GM12801 (cell line): Measurements from ENCODE around the gene SPEM2.

Source experiments
- TF ChIP-seq, protein P1 (sequence below): IDR thresholded peaks from one replicate; pipeline ENCODE4 v1.5.1; 2011; ENCODE audit warnings: control low read depth; ENCODE audit not compliant: insufficient read length; ENCODE audit errors: extremely low read depth

Gene SPEM2

DNA sequence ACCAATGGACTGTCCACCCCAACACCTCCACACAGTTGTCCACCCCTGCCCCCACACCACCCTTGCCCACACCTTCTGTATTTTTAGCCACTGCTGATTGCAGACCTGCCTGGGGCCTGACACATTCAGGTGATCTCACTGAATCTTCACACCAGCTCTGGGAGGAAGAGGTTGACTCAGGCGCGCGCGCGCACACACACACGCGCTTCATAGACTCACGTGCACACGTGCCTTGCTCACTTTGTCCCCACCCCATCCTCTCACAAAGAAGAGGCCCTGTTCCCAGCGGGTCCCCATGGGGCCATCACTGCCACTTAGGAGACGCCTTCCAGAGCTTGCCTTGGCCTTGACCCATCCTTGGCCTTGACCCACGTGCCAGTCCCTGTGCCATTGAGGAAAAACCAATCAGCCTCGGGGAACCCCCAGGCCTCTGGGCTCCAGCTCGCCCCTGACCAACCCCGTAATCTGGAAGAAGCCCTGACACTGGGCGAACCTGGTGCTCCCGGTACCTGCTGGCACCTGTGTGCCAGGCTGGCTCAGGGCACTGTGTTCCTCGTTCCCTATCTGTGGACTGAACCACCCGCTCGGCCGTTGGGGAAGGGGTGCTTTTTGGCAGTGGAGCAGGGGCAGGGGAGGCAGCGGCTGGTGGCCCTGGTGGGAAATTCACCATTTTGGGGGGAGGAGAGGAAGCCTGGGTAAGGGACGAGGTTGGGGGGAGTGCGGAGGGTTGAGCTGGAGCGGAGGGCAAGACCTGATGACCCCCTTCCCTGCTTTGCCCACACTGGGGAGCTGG, 14.6 kb upstream of the SPEM2 start:
- TF ChIP-seq, protein P1, sequence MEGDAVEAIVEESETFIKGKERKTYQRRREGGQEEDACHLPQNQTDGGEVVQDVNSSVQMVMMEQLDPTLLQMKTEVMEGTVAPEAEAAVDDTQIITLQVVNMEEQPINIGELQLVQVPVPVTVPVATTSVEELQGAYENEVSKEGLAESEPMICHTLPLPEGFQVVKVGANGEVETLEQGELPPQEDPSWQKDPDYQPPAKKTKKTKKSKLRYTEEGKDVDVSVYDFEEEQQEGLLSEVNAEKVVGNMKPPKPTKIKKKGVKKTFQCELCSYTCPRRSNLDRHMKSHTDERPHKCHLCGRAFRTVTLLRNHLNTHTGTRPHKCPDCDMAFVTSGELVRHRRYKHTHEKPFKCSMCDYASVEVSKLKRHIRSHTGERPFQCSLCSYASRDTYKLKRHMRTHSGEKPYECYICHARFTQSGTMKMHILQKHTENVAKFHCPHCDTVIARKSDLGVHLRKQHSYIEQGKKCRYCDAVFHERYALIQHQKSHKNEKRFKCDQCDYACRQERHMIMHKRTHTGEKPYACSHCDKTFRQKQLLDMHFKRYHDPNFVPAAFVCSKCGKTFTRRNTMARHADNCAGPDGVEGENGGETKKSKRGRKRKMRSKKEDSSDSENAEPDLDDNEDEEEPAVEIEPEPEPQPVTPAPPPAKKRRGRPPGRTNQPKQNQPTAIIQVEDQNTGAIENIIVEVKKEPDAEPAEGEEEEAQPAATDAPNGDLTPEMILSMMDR = no peak

DNA sequence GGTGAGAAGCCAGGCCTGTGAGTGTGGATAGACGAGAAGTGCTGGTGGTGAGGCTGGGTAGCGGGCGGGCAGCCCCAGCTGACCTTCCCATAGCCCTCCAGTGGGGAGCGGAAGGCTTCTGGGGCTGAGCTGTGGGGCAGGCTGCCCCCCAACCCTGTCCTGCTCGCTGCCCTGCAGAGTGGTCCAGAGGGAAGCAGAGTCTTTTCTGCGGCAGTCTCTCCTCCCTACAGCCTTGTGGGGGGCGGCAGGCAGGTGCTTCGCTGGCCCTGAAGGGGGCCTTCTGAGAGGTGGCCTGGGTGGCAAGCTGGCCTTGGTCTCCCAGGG, 14.0 kb upstream of the SPEM2 start:
- TF ChIP-seq, protein P1 = no peak

DNA sequence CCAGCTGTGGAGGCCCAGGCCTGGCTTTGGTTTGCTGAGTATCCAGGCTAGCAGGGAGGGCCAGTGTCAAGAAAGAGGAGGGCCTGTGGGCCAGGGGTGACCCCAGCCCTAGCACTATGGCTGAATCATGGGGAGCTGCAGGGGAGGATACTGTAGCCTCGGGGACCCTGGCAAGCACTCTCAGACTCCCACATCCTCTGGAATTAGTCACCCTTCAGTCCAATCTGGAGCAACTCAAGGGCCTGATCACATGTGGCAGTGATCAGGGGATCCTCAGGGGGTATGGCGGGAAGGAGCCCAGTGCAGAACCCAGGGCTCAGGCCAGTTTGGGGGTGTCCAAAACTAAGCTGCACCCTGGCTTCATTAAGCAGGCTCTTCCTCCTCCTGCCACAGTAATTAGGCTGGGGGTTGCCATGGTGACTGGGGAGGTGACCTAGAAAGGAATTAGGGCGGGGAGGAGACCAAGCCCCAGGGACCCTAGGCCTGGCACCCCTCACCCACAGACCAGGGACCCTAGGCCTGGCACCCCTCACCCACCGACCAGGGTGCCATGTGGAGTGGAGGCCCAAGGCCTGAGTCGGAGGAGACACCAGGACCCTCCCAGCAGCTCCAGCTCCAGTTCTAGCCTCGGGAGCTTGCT, 11.9 kb upstream of the SPEM2 start:
- TF ChIP-seq, protein P1 = no peak

DNA sequence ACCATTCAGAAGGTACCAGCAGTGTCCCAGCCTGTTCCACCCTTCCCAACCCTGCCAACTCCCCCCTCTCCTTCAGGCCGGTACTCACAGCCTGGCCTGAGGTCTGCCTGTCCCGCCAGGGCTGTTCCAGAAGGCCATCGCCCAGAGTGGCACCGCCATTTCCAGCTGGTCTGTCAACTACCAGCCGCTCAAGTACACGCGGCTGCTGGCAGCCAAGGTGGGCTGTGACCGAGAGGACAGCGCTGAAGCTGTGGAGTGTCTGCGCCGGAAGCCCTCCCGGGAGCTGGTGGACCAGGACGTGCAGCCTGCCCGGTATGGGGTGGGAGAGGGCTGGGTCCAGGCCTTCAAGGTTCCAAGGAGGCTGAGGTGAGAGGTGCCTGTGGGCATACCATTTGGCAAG, 10.6 kb upstream of the SPEM2 start:
- TF ChIP-seq, protein P1 = no peak

DNA sequence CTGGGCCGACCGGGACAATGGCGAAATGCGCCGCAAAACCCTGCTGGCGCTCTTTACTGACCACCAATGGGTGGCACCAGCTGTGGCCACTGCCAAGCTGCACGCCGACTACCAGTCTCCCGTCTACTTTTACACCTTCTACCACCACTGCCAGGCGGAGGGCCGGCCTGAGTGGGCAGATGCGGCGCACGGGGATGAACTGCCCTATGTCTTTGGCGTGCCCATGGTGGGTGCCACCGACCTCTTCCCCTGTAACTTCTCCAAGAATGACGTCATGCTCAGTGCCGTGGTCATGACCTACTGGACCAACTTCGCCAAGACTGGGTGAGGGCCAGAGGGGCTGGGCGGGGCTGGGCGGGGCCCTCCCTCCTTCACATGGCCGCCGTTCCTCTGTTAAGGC, 9.6 kb upstream of the SPEM2 start:
- TF ChIP-seq, protein P1 = no peak

DNA sequence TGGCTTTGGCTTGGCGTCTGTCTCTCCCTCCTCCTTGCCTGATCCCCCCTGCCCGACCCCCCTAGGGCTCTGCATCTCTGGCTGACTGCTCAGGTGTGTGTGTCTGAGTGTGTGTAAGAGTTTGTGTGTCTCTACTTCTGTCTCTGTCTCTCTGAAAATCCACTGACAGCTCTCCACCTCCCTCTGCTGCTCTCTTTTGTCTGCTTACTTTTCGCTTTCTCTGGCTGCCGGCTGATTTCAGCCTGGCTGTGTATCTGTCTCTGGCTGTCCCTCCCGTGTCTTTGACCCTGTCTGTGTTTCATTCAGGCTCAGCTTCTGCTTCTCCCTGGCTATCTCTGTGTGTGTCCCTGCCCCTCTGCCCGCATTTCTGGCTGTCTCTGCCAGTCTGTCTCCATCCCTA, 9.1 kb upstream of the SPEM2 start:
- TF ChIP-seq, protein P1 = no peak

DNA sequence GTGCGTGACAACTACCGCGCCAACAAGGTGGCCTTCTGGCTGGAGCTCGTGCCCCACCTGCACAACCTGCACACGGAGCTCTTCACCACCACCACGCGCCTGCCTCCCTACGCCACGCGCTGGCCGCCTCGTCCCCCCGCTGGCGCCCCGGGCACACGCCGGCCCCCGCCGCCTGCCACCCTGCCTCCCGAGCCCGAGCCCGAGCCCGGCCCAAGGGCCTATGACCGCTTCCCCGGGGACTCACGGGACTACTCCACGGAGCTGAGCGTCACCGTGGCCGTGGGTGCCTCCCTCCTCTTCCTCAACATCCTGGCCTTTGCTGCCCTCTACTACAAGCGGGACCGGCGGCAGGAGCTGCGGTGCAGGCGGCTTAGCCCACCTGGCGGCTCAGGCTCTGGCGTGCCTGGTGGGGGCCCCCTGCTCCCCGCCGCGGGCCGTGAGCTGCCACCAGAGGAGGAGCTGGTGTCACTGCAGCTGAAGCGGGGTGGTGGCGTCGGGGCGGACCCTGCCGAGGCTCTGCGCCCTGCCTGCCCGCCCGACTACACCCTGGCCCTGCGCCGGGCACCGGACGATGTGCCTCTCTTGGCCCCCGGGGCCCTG, 8.3 kb upstream of the SPEM2 start:
- TF ChIP-seq, protein P1 = no peak
